Measurements from ENCODE around the gene P2RY8.

DNA sequence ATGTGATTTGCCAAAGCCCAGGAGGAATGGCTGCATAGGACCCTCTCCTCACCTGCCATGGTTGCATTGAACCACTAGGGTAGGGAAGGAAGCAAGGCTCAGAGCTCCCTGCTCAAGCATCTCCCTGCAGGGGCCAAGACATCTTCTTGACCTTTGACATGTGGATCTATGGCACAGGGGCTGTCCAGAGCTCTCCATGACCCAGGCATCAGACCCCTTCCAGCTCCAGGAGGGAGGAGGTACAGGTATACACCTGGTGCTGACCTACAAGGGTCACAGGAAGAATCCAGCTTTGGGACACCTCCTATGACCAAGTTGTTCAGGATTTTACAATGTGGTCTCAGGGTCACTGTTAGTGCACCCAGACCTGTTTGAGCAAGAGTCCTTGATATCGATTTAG is 61.1 kb downstream of the P2RY8 start:
- TF ChIP-seq, protein P1, sequence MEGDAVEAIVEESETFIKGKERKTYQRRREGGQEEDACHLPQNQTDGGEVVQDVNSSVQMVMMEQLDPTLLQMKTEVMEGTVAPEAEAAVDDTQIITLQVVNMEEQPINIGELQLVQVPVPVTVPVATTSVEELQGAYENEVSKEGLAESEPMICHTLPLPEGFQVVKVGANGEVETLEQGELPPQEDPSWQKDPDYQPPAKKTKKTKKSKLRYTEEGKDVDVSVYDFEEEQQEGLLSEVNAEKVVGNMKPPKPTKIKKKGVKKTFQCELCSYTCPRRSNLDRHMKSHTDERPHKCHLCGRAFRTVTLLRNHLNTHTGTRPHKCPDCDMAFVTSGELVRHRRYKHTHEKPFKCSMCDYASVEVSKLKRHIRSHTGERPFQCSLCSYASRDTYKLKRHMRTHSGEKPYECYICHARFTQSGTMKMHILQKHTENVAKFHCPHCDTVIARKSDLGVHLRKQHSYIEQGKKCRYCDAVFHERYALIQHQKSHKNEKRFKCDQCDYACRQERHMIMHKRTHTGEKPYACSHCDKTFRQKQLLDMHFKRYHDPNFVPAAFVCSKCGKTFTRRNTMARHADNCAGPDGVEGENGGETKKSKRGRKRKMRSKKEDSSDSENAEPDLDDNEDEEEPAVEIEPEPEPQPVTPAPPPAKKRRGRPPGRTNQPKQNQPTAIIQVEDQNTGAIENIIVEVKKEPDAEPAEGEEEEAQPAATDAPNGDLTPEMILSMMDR (IDR thresholded peaks at IDR 0.05): no peak
- TF ChIP-seq, protein P2, sequence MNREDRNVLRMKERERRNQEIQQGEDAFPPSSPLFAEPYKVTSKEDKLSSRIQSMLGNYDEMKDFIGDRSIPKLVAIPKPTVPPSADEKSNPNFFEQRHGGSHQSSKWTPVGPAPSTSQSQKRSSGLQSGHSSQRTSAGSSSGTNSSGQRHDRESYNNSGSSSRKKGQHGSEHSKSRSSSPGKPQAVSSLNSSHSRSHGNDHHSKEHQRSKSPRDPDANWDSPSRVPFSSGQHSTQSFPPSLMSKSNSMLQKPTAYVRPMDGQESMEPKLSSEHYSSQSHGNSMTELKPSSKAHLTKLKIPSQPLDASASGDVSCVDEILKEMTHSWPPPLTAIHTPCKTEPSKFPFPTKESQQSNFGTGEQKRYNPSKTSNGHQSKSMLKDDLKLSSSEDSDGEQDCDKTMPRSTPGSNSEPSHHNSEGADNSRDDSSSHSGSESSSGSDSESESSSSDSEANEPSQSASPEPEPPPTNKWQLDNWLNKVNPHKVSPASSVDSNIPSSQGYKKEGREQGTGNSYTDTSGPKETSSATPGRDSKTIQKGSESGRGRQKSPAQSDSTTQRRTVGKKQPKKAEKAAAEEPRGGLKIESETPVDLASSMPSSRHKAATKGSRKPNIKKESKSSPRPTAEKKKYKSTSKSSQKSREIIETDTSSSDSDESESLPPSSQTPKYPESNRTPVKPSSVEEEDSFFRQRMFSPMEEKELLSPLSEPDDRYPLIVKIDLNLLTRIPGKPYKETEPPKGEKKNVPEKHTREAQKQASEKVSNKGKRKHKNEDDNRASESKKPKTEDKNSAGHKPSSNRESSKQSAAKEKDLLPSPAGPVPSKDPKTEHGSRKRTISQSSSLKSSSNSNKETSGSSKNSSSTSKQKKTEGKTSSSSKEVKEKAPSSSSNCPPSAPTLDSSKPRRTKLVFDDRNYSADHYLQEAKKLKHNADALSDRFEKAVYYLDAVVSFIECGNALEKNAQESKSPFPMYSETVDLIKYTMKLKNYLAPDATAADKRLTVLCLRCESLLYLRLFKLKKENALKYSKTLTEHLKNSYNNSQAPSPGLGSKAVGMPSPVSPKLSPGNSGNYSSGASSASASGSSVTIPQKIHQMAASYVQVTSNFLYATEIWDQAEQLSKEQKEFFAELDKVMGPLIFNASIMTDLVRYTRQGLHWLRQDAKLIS (CRISPR knock-in tag; IDR thresholded peaks at IDR 0.05; ENCODE audit: borderline replicate concordance): no peak
- no peak for TF ChIP-seq NR1H2 (CRISPR knock-in tag; IDR thresholded peaks at IDR 0.05)
- TF ChIP-seq SMAD4 (CRISPR knock-in tag; IDR thresholded peaks at IDR 0.05): no peak
- TF ChIP-seq, protein P3, sequence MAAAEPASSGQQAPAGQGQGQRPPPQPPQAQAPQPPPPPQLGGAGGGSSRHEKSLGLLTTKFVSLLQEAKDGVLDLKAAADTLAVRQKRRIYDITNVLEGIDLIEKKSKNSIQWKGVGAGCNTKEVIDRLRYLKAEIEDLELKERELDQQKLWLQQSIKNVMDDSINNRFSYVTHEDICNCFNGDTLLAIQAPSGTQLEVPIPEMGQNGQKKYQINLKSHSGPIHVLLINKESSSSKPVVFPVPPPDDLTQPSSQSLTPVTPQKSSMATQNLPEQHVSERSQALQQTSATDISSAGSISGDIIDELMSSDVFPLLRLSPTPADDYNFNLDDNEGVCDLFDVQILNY (CRISPR knock-in tag; IDR thresholded peaks at IDR 0.05): no peak
- TF ChIP-seq, protein P4, sequence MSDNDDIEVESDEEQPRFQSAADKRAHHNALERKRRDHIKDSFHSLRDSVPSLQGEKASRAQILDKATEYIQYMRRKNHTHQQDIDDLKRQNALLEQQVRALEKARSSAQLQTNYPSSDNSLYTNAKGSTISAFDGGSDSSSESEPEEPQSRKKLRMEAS (CRISPR knock-in tag; IDR thresholded peaks at IDR 0.05): no peak
- TF ChIP-seq, protein P5, sequence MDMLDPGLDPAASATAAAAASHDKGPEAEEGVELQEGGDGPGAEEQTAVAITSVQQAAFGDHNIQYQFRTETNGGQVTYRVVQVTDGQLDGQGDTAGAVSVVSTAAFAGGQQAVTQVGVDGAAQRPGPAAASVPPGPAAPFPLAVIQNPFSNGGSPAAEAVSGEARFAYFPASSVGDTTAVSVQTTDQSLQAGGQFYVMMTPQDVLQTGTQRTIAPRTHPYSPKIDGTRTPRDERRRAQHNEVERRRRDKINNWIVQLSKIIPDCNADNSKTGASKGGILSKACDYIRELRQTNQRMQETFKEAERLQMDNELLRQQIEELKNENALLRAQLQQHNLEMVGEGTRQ (CRISPR knock-in tag; IDR thresholded peaks at IDR 0.05): no peak
- TF ChIP-seq, protein P6, sequence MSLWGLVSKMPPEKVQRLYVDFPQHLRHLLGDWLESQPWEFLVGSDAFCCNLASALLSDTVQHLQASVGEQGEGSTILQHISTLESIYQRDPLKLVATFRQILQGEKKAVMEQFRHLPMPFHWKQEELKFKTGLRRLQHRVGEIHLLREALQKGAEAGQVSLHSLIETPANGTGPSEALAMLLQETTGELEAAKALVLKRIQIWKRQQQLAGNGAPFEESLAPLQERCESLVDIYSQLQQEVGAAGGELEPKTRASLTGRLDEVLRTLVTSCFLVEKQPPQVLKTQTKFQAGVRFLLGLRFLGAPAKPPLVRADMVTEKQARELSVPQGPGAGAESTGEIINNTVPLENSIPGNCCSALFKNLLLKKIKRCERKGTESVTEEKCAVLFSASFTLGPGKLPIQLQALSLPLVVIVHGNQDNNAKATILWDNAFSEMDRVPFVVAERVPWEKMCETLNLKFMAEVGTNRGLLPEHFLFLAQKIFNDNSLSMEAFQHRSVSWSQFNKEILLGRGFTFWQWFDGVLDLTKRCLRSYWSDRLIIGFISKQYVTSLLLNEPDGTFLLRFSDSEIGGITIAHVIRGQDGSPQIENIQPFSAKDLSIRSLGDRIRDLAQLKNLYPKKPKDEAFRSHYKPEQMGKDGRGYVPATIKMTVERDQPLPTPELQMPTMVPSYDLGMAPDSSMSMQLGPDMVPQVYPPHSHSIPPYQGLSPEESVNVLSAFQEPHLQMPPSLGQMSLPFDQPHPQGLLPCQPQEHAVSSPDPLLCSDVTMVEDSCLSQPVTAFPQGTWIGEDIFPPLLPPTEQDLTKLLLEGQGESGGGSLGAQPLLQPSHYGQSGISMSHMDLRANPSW (CRISPR knock-in tag; conservative IDR thresholded peaks at IDR 0.05; ENCODE audit: low read depth): no peak
- TF ChIP-seq, protein P7, sequence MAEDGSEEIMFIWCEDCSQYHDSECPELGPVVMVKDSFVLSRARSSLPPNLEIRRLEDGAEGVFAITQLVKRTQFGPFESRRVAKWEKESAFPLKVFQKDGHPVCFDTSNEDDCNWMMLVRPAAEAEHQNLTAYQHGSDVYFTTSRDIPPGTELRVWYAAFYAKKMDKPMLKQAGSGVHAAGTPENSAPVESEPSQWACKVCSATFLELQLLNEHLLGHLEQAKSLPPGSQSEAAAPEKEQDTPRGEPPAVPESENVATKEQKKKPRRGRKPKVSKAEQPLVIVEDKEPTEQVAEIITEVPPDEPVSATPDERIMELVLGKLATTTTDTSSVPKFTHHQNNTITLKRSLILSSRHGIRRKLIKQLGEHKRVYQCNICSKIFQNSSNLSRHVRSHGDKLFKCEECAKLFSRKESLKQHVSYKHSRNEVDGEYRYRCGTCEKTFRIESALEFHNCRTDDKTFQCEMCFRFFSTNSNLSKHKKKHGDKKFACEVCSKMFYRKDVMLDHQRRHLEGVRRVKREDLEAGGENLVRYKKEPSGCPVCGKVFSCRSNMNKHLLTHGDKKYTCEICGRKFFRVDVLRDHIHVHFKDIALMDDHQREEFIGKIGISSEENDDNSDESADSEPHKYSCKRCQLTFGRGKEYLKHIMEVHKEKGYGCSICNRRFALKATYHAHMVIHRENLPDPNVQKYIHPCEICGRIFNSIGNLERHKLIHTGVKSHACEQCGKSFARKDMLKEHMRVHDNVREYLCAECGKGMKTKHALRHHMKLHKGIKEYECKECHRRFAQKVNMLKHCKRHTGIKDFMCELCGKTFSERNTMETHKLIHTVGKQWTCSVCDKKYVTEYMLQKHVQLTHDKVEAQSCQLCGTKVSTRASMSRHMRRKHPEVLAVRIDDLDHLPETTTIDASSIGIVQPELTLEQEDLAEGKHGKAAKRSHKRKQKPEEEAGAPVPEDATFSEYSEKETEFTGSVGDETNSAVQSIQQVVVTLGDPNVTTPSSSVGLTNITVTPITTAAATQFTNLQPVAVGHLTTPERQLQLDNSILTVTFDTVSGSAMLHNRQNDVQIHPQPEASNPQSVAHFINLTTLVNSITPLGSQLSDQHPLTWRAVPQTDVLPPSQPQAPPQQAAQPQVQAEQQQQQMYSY (CRISPR knock-in tag; IDR thresholded peaks at IDR 0.05): no peak
- no peak for TF ChIP-seq CREB1 (CRISPR knock-in tag; IDR thresholded peaks at IDR 0.05)
- TF ChIP-seq, protein P8, sequence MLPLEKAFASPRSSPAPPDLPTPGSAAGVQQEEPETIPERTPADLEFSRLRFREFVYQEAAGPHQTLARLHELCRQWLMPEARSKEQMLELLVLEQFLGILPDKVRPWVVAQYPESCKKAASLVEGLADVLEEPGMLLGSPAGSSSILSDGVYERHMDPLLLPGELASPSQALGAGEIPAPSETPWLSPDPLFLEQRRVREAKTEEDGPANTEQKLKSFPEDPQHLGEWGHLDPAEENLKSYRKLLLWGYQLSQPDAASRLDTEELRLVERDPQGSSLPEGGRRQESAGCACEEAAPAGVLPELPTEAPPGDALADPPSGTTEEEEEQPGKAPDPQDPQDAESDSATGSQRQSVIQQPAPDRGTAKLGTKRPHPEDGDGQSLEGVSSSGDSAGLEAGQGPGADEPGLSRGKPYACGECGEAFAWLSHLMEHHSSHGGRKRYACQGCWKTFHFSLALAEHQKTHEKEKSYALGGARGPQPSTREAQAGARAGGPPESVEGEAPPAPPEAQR (CRISPR knock-in tag; IDR thresholded peaks at IDR 0.05): no peak
- no peak for TF ChIP-seq SOX15 (CRISPR knock-in tag; IDR thresholded peaks at IDR 0.05)
